KMS-11 (cell line): ENCODE measurements around the gene FRMD8.

Experiments
- H2AFZ ChIP-seq: fragments of 200-600 bp; sonication (generic); 2 replicates; pipeline ENCODE4 v1.6.1; 2016; ENCODE audit warnings: antibody characterized with exemption, mixed run types, low read depth
- H3K27ac ChIP-seq: fragments of 200-600 bp; sonication (generic); 2 replicates; pipeline ENCODE4 v1.6.1; 2016; ENCODE audit warnings: mild to moderate bottlenecking, mixed run types
- H3K27me3 ChIP-seq: fragments of 200-600 bp; sonication (generic); 2 replicates; pipeline ENCODE4 v1.6.1; 2017; ENCODE audit warnings: mild to moderate bottlenecking, low read depth, mixed run types, moderate library complexity; ENCODE audit not compliant: insufficient read depth
- H3K36me3 ChIP-seq: fragments of 200-600 bp; sonication (generic); 2 replicates; pipeline ENCODE4 v1.6.1; 2017; ENCODE audit warnings: mild to moderate bottlenecking, mixed run types; ENCODE audit not compliant: insufficient read depth
- H3K4me1 ChIP-seq: fragments of 200-600 bp; sonication (generic); 2 replicates; pipeline ENCODE4 v1.6.1; 2016; ENCODE audit warnings: mild to moderate bottlenecking, low read depth, mixed run types; ENCODE audit not compliant: poor library complexity, severe bottlenecking
- H3K4me2 ChIP-seq: fragments of 200-600 bp; sonication (generic); 2 replicates; pipeline ENCODE4 v1.7.0; 2016; ENCODE audit warnings: mild to moderate bottlenecking, mixed run types
- H3K4me3 ChIP-seq: fragments of 200-600 bp; sonication (generic); IDR thresholded peaks from 2 replicates; pipeline ENCODE4 v1.6.1; 2017; ENCODE audit warnings: low read depth, low read length, mixed read lengths; ENCODE audit not compliant: insufficient read depth
- H3K79me2 ChIP-seq: fragments of 200-600 bp; sonication (generic); 2 replicates; pipeline ENCODE4 v1.6.1; 2016; ENCODE audit warnings: low read depth, mixed run types; ENCODE audit not compliant: insufficient read depth
- H3K9ac ChIP-seq: fragments of 200-600 bp; sonication (generic); 2 replicates; pipeline ENCODE4 v1.6.1; 2016; ENCODE audit warnings: mild to moderate bottlenecking, mixed run types
- H4K20me1 ChIP-seq: fragments of 200-600 bp; sonication (generic); 2 replicates; pipeline ENCODE4 v1.6.1; 2016; ENCODE audit warnings: mild to moderate bottlenecking, mixed run types; ENCODE audit not compliant: insufficient read depth
- CTCF ChIP-seq: fragments of 200-600 bp; sonication (generic); conservative IDR thresholded peaks from 2 replicates; pipeline ENCODE4 v1.6.1; 2017; ENCODE audit warnings: low read depth, mild to moderate bottlenecking, antibody characterized with exemption, low read length, moderate library complexity, mixed read lengths

Gene FRMD8

GRCh38 chr11:65382033-65382803 lies 4.2 kb upstream of the FRMD8 start, which contains the start of gene SLC25A45:
Gene SLC25A45 (minus strand): TSS chr11:65382646. CDS start chr11:65381951, 695 bp downstream.
- Histone ChIP-seq H4K20me1 (no peaks in the 10 kb centered on the region), H3K9ac (peak within 1 kb of the TSS; percentile 88), H3K27me3 (no peaks in the 10 kb centered on the region), H3K4me1 (peaks cover 51% of the 10 kb centered on the region), H3K36me3 (no peaks in the 10 kb centered on the region), H2AFZ (peak within 1 kb of the TSS; percentile 50), H3K4me3 (no peak within 1 kb of the TSS), H3K27ac (peak within 1 kb of the TSS; percentile 95), H3K4me2 (peak within 1 kb of the TSS; percentile 79), H3K79me2 (peaks cover 30% of the 10 kb centered on the region)
- peak; percentile 71 for TF ChIP-seq CTCF

- H3K9ac ChIP-seq: peak overlapping the region; percentile 88
- no peaks in the 10 kb centered on the region for H4K20me1 ChIP-seq
- H2AFZ ChIP-seq: peak overlapping the region; percentile 50; the same call in 1 of the 2 replicates
- TF ChIP-seq CTCF: no peak
- peaks cover 36% of the 10 kb centered on the region for H3K79me2 ChIP-seq
- no peaks in the 10 kb centered on the region for H3K36me3 ChIP-seq
- H3K27ac ChIP-seq: peak overlapping the region; percentile 95
- H3K4me3 ChIP-seq: no peak overlapping the region
- no peaks in the 10 kb centered on the region for H3K27me3 ChIP-seq
- H3K4me1 ChIP-seq: peaks cover 58% of the 10 kb centered on the region
- peak overlapping the region; percentile 79 for H3K4me2 ChIP-seq
Measured at GRCh38 chr11:65382804-65383368, 3.6 kb upstream of the FRMD8 start.

- H3K4me2 ChIP-seq: peak overlapping the region; percentile 79; the same call in 1 of the 2 replicates
- H3K27ac ChIP-seq: peak overlapping the region; percentile 95; the same call in 1 of the 2 replicates
- H4K20me1 ChIP-seq: no peaks in the 10 kb centered on the region
- peaks cover 42% of the 10 kb centered on the region for H3K79me2 ChIP-seq
- H2AFZ ChIP-seq: no peak overlapping the region
- peaks cover 67% of the 10 kb centered on the region for H3K4me1 ChIP-seq
- no peak overlapping the region for H3K9ac ChIP-seq
- no peak for TF ChIP-seq CTCF
- H3K36me3 ChIP-seq: no peaks in the 10 kb centered on the region
- no peak overlapping the region for H3K4me3 ChIP-seq
- H3K27me3 ChIP-seq: no peaks in the 10 kb centered on the region
Measured at GRCh38 chr11:65383778-65384177, 2.7 kb upstream of the FRMD8 start.

GRCh38 chr11:65384301-65384889 lies 2.0 kb upstream of the FRMD8 start:
- H3K9ac ChIP-seq: no peak overlapping the region
- no peak overlapping the region for H3K4me3 ChIP-seq
- no peak overlapping the region; the same call in 1 of the 2 replicates for H3K4me2 ChIP-seq
- H3K79me2 ChIP-seq: peaks cover 48% of the 10 kb centered on the region
- no peak for TF ChIP-seq CTCF
- no peaks in the 10 kb centered on the region for H3K36me3 ChIP-seq
- H3K27ac ChIP-seq: peak overlapping the region; percentile 49; the same call in 1 of the 2 replicates
- H3K27me3 ChIP-seq: no peaks in the 10 kb centered on the region
- no peak overlapping the region for H2AFZ ChIP-seq
- no peaks in the 10 kb centered on the region for H4K20me1 ChIP-seq
- H3K4me1 ChIP-seq: peaks cover 73% of the 10 kb centered on the region
